ENCODE measurements around the gene DEPDC4. TPM values are rescaled to one million over a fixed set of nuclear protein-coding genes. Genes with fewer than 3 reads are reported as not detected.

DEPDC4 gene
- total and polyA plus RNA-seq, 3 donors from 2014 or later: 5.0 to 8.0 (median 6.7) TPM

Small RNAs within 50 kb of the gene (small RNA-seq; reads per million reads assigned to genes)
- 0 reads per million in 2 donors for gene RF00019

Other genes with a start within 250 kb of the DEPDC4 start
- gene BLTP3B, start 124.2 kb downstream of the DEPDC4 start, total RNA-seq: 10 to 100 TPM; 29.2 to 34.9 TPM
- gene BLTP3B, start 124.2 kb downstream of the DEPDC4 start, polyA plus RNA-seq (ENCODE audit: insufficient read depth, low read depth, low replicate concordance): 25.4 TPM
- 10 to 100 TPM; 11.4 to 17.6 TPM for gene ACTR6, start 66.3 kb downstream of the DEPDC4 start, total RNA-seq
- gene ACTR6, start 66.3 kb downstream of the DEPDC4 start, polyA plus RNA-seq (ENCODE audit: insufficient read depth, low read depth, low replicate concordance): 38.1 TPM
- gene SCYL2, start 98 bp upstream of the DEPDC4 start, total RNA-seq: 10 to 100 TPM; 49.0 to 75.4 TPM
- 23.1 TPM for gene SCYL2, start 98 bp upstream of the DEPDC4 start, polyA plus RNA-seq (ENCODE audit: insufficient read depth, low read depth, low replicate concordance)
- gene SLC17A8, start 90.0 kb upstream of the DEPDC4 start, total RNA-seq: under 1 TPM; 0.08 to 0.37 TPM
- 0.28 TPM for gene SLC17A8, start 90.0 kb upstream of the DEPDC4 start, polyA plus RNA-seq (ENCODE audit: insufficient read depth, low read depth, low replicate concordance)
- gene NR1H4, start 206.8 kb upstream of the DEPDC4 start, total RNA-seq: 1 to 10 TPM in 1 of 2 donors, under 1 TPM in 1; 0.43 to 1.3 TPM
- gene NR1H4, start 206.8 kb upstream of the DEPDC4 start, polyA plus RNA-seq (ENCODE audit: insufficient read depth, low read depth, low replicate concordance): 0.66 TPM